PC-9 (cell line): ENCODE results near the gene PHLDA1. TPM values are rescaled to one million over a fixed set of nuclear protein-coding genes. Genes with fewer than 3 reads are reported as not detected.

Experiments
- BruUV-seq: library from RNA; stranded (reverse); fragments of 400-500 nt; replicated peaks from 2 replicates; lab custom pipeline; 2021; lab: Mats Ljungman, UMichigan
- CTCF ChIA-PET: fragments of 300-600 bp; sonication (Branson Sonifier 250); formaldehyde crosslinking; loops from one replicate; lab custom pipeline; 2022; ENCODE audit warnings: antibody characterized with exemption; lab: Charles Lee
- POLR2A ChIA-PET: fragments of 300-600 bp; sonication (Branson Sonifier 250); formaldehyde crosslinking; loops from one replicate; lab custom pipeline; 2022; ENCODE audit warnings: antibody characterized with exemption; ENCODE audit not compliant: unreplicated experiment; lab: Charles Lee
- DNase-seq, 2 experiments: peaks; one replicate each; pipeline versions ENCODE4 v3.0.0 to v3.0.0-alpha.2; 2015 to 2022; ENCODE audit warnings: mixed read lengths in 1 of 2
- H2AFZ ChIP-seq: fragments of 200-600 bp; sonication (generic); 2 replicates; pipeline ENCODE4 v1.8.1; 2017; ENCODE audit warnings: antibody characterized with exemption
- H3F3A ChIP-seq: fragments of 200-600 bp; sonication (generic); 2 replicates; pipeline ENCODE4 v1.8.1; 2017; ENCODE audit warnings: antibody characterized with exemption, mild to moderate bottlenecking, low read depth; ENCODE audit not compliant: insufficient read depth
- H3K27ac ChIP-seq: fragments of 200-600 bp; sonication (generic); 2 replicates; pipeline ENCODE4 v1.6.1; 2016; ENCODE audit warnings: mixed run types
- H3K27me3 ChIP-seq: fragments of 200-600 bp; sonication (generic); 2 replicates; pipeline ENCODE4 v1.6.1; 2016; ENCODE audit warnings: low read depth, mixed run types; ENCODE audit not compliant: insufficient read depth
- H3K36me3 ChIP-seq: fragments of 200-600 bp; sonication (generic); 2 replicates; pipeline ENCODE4 v1.6.1; 2016; ENCODE audit warnings: low read depth, mixed run types
- H3K4me1 ChIP-seq: fragments of 200-600 bp; sonication (generic); replicated peaks from 2 replicates; pipeline ENCODE4 v1.6.1; 2016; ENCODE audit warnings: mixed run types; ENCODE audit not compliant: insufficient read depth
- H3K4me2 ChIP-seq: fragments of 200-600 bp; sonication (generic); 2 replicates; pipeline ENCODE4 v1.6.1; 2017; ENCODE audit warnings: mixed run types
- H3K4me3 ChIP-seq: fragments of 200-600 bp; sonication (generic); 2 replicates; pipeline ENCODE4 v1.6.1; 2016; ENCODE audit warnings: mixed run types
- H3K79me2 ChIP-seq: fragments of 200-600 bp; sonication (generic); 2 replicates; pipeline ENCODE4 v1.6.1; 2017; ENCODE audit warnings: low read depth, mixed run types
- H3K9me2 ChIP-seq: fragments of 200-600 bp; sonication (generic); 2 replicates; pipeline ENCODE4 v1.8.1; 2017; ENCODE audit warnings: mild to moderate bottlenecking; ENCODE audit not compliant: insufficient read depth
- H3K9me3 ChIP-seq: fragments of 200-600 bp; sonication (generic); 2 replicates; pipeline ENCODE4 v1.8.1; 2016; ENCODE audit warnings: low read depth; ENCODE audit not compliant: insufficient read depth
- H4K20me1 ChIP-seq: fragments of 200-600 bp; sonication (generic); 2 replicates; pipeline ENCODE4 v1.8.1; 2017; ENCODE audit not compliant: insufficient read depth
- EZH2 ChIP-seq: fragments of 200-600 bp; sonication (generic); IDR thresholded peaks from 2 replicates; pipeline ENCODE4 v1.8.0; 2017; ENCODE audit warnings: antibody characterized with exemption, low read depth
- intact Hi-C: fragments of 100-400 bp; cut with micrococcal nuclease; formaldehyde crosslinking; loops from one replicate; pipeline ENCODE4 v1.10.0; 2022; ENCODE audit not compliant: unreplicated experiment
- total RNA-seq: library from RNA; stranded (reverse); gene quantifications from 2 replicates; pipeline ENCODE4 v1.2.3, GENCODE V29; 2021
- TF ChIP-seq, protein P1 (sequence below): fragments of 200-600 bp; sonication (generic); conservative IDR thresholded peaks from 2 replicates; pipeline ENCODE4 v1.6.1; 2017; ENCODE audit warnings: mixed run types, antibody characterized with exemption, mild to moderate bottlenecking, moderate library complexity

The PHLDA1 gene
- total RNA-seq, 1 experiment from 2014 or later, result 38.3 TPM

DNA sequence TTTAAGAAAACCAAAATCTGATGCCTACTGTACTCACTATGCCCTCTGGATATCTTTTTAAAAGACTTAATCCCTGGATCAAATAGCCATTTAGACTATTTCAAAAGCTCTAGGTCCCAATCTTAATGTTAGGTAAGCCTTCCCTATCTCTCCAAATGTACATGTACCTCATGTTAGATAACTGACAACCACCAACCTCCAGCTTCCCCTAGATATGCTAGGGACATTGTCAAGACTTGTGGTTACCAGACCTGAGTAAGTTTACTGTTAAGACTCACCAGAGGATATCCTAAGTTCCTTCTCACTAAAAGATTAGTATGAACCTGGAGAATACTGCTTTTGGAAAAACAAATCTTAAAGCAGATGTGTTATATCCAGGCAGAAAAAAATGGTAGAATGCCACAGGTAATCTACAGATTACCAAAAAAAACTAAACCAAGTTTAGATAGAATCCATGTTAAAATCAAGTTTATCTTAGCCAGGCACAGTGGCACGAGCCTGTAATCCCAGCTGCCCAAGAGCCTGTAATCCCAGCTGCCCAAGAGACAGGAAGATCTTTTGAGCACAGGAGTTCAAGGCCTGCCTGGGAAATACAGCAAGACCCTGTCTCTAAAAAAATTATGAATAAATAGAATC, 43.2 kb upstream of the PHLDA1 start:
- Histone ChIP-seq H3K4me3 (no peak overlapping the region), H3K9me2 (no peaks in the 10 kb centered on the region), H4K20me1 (peaks cover 28% of the 10 kb centered on the region), H3K79me2 (peaks cover 100% of the 10 kb centered on the region), H3F3A (peaks cover 27% of the 10 kb centered on the region), H3K9me3 (peaks cover 7% of the 10 kb centered on the region; the same call in 1 of the 2 replicates), H3K27ac (no peak overlapping the region), H3K36me3 (peaks cover 68% of the 10 kb centered on the region), H2AFZ (no peak overlapping the region), H3K4me1 (0 out of 2 replicates have a peak, but pooled peaks cover 6% of the 10 kb centered on the region), H3K4me2 (no peak overlapping the region), H3K27me3 (no peaks in the 10 kb centered on the region)
- no TSS peak for BruUV-seq
- intact Hi-C loops, result no loop called here
- POLR2A ChIA-PET, result interaction anchor here (0.7 kb wide), 1 partner anchor 9 kb away, joined by 3 read pairs; no protein-coding TSS in a partner anchor
- no peak for DNase-seq
- TF ChIP-seq, protein P1, sequence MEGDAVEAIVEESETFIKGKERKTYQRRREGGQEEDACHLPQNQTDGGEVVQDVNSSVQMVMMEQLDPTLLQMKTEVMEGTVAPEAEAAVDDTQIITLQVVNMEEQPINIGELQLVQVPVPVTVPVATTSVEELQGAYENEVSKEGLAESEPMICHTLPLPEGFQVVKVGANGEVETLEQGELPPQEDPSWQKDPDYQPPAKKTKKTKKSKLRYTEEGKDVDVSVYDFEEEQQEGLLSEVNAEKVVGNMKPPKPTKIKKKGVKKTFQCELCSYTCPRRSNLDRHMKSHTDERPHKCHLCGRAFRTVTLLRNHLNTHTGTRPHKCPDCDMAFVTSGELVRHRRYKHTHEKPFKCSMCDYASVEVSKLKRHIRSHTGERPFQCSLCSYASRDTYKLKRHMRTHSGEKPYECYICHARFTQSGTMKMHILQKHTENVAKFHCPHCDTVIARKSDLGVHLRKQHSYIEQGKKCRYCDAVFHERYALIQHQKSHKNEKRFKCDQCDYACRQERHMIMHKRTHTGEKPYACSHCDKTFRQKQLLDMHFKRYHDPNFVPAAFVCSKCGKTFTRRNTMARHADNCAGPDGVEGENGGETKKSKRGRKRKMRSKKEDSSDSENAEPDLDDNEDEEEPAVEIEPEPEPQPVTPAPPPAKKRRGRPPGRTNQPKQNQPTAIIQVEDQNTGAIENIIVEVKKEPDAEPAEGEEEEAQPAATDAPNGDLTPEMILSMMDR, result no peak
- no peak for TF ChIP-seq EZH2
- CTCF ChIA-PET, result no interaction called here

DNA sequence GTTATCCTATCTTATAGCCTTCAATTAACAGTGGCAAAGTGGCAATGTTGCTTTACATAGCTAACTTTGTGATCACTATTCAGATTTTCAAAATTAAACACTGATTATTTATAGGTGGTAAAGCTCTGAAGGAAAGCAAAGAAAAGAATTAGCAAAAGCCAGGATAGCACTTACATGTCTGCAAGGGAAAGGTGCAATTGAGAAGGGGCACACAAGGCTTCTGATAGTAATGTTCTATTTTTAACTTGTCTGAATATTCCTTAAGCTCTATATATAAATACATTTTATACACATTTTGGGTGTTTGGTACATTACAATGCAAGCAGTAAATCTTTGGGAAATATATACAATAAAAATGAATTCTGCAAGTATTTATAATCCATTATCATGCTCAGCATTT, 42.0 kb upstream of the PHLDA1 start:
- no peak for TF ChIP-seq EZH2
- TF ChIP-seq, protein P1, result no peak
- H4K20me1 ChIP-seq, result peaks cover 28% of the 10 kb centered on the region
- CTCF ChIA-PET, result interaction anchor here (0.7 kb wide), 1 partner anchor 563 kb away, joined by 3 read pairs; no protein-coding TSS in a partner anchor
- no peaks in the 10 kb centered on the region; the same call in 1 of the 2 replicates for H3K9me3 ChIP-seq
- peaks cover 100% of the 10 kb centered on the region for H3K79me2 ChIP-seq
- H3K4me2 ChIP-seq, result no peak overlapping the region
- no peaks in the 10 kb centered on the region for H3K9me2 ChIP-seq
- intact Hi-C loops, result no loop called here
- BruUV-seq, result no TSS peak
- 0 out of 2 replicates have a peak, but pooled peaks cover 6% of the 10 kb centered on the region for H3K4me1 ChIP-seq
- no peak overlapping the region for H3K4me3 ChIP-seq
- no peak overlapping the region for H2AFZ ChIP-seq
- POLR2A ChIA-PET, result interaction anchor here (0.6 kb wide), 2 partner anchors 21 to 467 kb away, joined by 3 to 9 read pairs; no protein-coding TSS in a partner anchor
- peaks cover 67% of the 10 kb centered on the region for H3K36me3 ChIP-seq
- H3K27ac ChIP-seq, result no peak overlapping the region
- no peak for DNase-seq
- no peaks in the 10 kb centered on the region for H3K27me3 ChIP-seq
- H3F3A ChIP-seq, result peaks cover 36% of the 10 kb centered on the region

DNA sequence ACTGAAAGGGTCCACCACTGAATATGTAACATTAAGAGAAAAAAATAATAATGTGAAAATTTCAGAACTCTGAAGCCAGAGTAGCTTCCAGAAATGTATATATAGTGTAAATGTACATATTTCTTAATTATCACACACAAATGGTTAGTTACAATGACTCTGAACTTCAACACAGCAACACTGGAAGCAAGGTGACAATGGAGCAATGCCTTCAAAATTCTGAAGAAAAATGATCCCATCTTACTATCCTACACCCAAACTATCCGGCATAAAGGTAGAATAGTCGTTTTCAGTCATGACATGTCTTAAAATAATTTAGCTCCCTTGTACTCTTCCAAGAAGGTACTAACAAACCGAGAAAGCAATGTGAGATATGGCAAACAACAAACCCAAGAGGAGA, 41.0 kb upstream of the PHLDA1 start:
- Histone ChIP-seq H2AFZ (no peak overlapping the region), H3K4me3 (no peak overlapping the region), H3K36me3 (peaks cover 71% of the 10 kb centered on the region), H3F3A (peaks cover 43% of the 10 kb centered on the region), H3K27me3 (no peaks in the 10 kb centered on the region), H3K79me2 (peaks cover 100% of the 10 kb centered on the region), H3K27ac (no peak overlapping the region), H3K4me2 (no peak overlapping the region), H3K4me1 (0 out of 2 replicates have a peak, but pooled peaks cover 5% of the 10 kb centered on the region), H4K20me1 (peaks cover 22% of the 10 kb centered on the region), H3K9me3 (no peaks in the 10 kb centered on the region), H3K9me2 (no peaks in the 10 kb centered on the region)
- TF ChIP-seq, protein P1, result no peak
- TF ChIP-seq EZH2, result no peak
- BruUV-seq, result no TSS peak
- CTCF ChIA-PET, result interaction anchor here (0.7 kb wide), 1 partner anchor 560 kb away, joined by 5 read pairs; no protein-coding TSS in a partner anchor
- intact Hi-C loops, result no loop called here
- no peak for DNase-seq
- POLR2A ChIA-PET, result no interaction called here
